HepG2 (cell line): ENCODE measurements around the gene GRID1. TPM values are rescaled to one million over a fixed set of nuclear protein-coding genes. Genes with fewer than 3 reads are reported as not detected.

Experiments
- ATAC-seq: fragments of 200-7000 bp; cut with Tn5 transposase; 3 replicates; pipeline ENCODE4 v1.9.1; 2020; ENCODE audit warnings: mild to moderate bottlenecking, moderate library complexity
- BruUV-seq: library from RNA; stranded (reverse); fragments of 400-500 nt; replicated peaks from 2 replicates; lab custom pipeline; 2021; lab: Mats Ljungman, UMichigan
- CTCF ChIA-PET: fragments of 300-600 bp; formaldehyde crosslinking; extraction: SDS; loops from one replicate; lab custom pipeline; 2021; ENCODE audit warnings: low total read pairs, inconsistent platforms, low intra/inter-chr PET ratio; lab: Yijun Ruan, JAX
- POLR2A ChIA-PET: fragments of 350-600 bp; sonication (Branson Sonifier 250); formaldehyde crosslinking; loops from one replicate; lab custom pipeline; 2020; ENCODE audit warnings: antibody characterized with exemption, inconsistent platforms; lab: Yijun Ruan, JAX
- DNase-seq: peaks from one replicate; pipeline ENCODE4 v3.0.0-alpha.2; 2015; ENCODE audit warnings: low spot score
- FAIRE-seq: peaks from 3 replicates; lab custom pipeline; 2011; peaks lifted over from hg19 to GRCh38; lab: Jason Lieb, UNC
- H2AFZ ChIP-seq: one replicate; pipeline ENCODE4 v1.6.1; 2011; ENCODE audit warnings: low read length, inconsistent platforms
- H3K27ac ChIP-seq: fragments of 300-600 bp; 3 replicates; pipeline ENCODE4 v1.8.0; 2011; ENCODE audit warnings: mixed run types, mild to moderate bottlenecking, mixed read lengths, low read length, inconsistent platforms; ENCODE audit not compliant: insufficient read depth; ENCODE audit errors: extremely low read length
- H3K27me3 ChIP-seq, 2 experiments: fragments of 200-600 bp in 1 of 2; 2 replicates in 1 of 2; 3 replicates in 1 of 2; pipeline versions ENCODE4 v1.6.0 to v1.8.0; 2011; ENCODE audit warnings: low read length in 2 of 2, mild to moderate bottlenecking in 2 of 2, moderate library complexity in 2 of 2, inconsistent platforms in 1 of 2; ENCODE audit not compliant: insufficient read depth in 2 of 2, control insufficient read depth in 1 of 2
- H3K36me3 ChIP-seq, 2 experiments: fragments of 200-600 bp in 1 of 2; replicated peaks in 1 of 2; 2 replicates in 1 of 2; 3 replicates in 1 of 2; pipeline versions ENCODE4 v1.5.1 to v1.8.0; 2011; ENCODE audit warnings: low read length in 2 of 2, inconsistent platforms in 1 of 2; ENCODE audit not compliant: insufficient read depth in 2 of 2, control insufficient read depth in 1 of 2
- H3K4me1 ChIP-seq: 2 replicates; pipeline ENCODE4 v1.5.1; 2012; ENCODE audit warnings: low read length, inconsistent platforms; ENCODE audit not compliant: insufficient read depth
- H3K4me2 ChIP-seq: 2 replicates; pipeline ENCODE4 v1.6.0; 2011; ENCODE audit warnings: low read depth, low read length, inconsistent platforms
- H3K4me3 ChIP-seq, 3 experiments: fragments of 200-600 bp in 1 of 3; sonication (generic), shearing (Covaris generic) in 1 of 3; replicated peaks in 1 of 3; 2 replicates each; pipeline ENCODE4 v1.5.1; 2011 to 2016; ENCODE audit warnings: low read length in 3 of 3, inconsistent platforms in 2 of 3, low read depth in 2 of 3, mild to moderate bottlenecking in 2 of 3, control low read depth in 1 of 3, mixed read lengths in 1 of 3; ENCODE audit not compliant: insufficient read depth in 1 of 3
- H3K79me2 ChIP-seq: one replicate; pipeline ENCODE4 v1.6.1; 2011; ENCODE audit warnings: low read length, inconsistent platforms; ENCODE audit not compliant: insufficient read depth
- H3K9ac ChIP-seq: 2 replicates; pipeline ENCODE4 v1.6.0; 2011; ENCODE audit warnings: mild to moderate bottlenecking, low read depth, low read length, inconsistent platforms; ENCODE audit not compliant: insufficient read depth
- H3K9me3 ChIP-seq: 2 replicates; pipeline ENCODE4 v1.5.1; 2012; ENCODE audit warnings: mild to moderate bottlenecking, low read length
- H4K20me1 ChIP-seq: 2 replicates; pipeline ENCODE4 v1.6.0; 2011; ENCODE audit warnings: inconsistent platforms, mild to moderate bottlenecking, low read length, moderate library complexity; ENCODE audit not compliant: insufficient read depth
- ASH2L ChIP-seq: fragments of 300-600, 200-600 bp; sonication (generic); IDR thresholded peaks from 2 replicates; pipeline ENCODE4 v1.7.0; 2017; ENCODE audit warnings: low read depth, mild to moderate bottlenecking, moderate library complexity, mixed read lengths, low read length; ENCODE audit not compliant: insufficient read length
- CENPBD1 ChIP-seq: sonication (generic); formaldehyde crosslinking; IDR thresholded peaks from 2 replicates; pipeline ENCODE4 v1.8.0; 2022; ENCODE audit warnings: missing genetic modification reagents, low read depth, mild to moderate bottlenecking, borderline replicate concordance
- MTA1 ChIP-seq: sonication (generic); formaldehyde crosslinking; IDR thresholded peaks from 2 replicates; pipeline ENCODE4 v1.4.0; 2020; ENCODE audit warnings: missing genetic modification reagents, mild to moderate bottlenecking, borderline replicate concordance
- MYNN ChIP-seq: sonication (generic); formaldehyde crosslinking; IDR thresholded peaks from 2 replicates; pipeline ENCODE4 v1.4.0; 2020; ENCODE audit warnings: mild to moderate bottlenecking, low read depth, missing genetic modification reagents
- POGK ChIP-seq: sonication (generic); formaldehyde crosslinking; conservative IDR thresholded peaks from 2 replicates; pipeline ENCODE4 v1.8.0; 2022; ENCODE audit warnings: mild to moderate bottlenecking, moderate library complexity, missing genetic modification reagents
- SETDB1 ChIP-seq: sonication (generic); formaldehyde crosslinking; IDR thresholded peaks from 2 replicates; pipeline ENCODE4 v1.5.1; 2020; ENCODE audit warnings: missing genetic modification reagents, mild to moderate bottlenecking, borderline replicate concordance
- SPEN ChIP-seq: sonication (generic); formaldehyde crosslinking; IDR thresholded peaks from 2 replicates; pipeline ENCODE4 v1.5.1; 2020; ENCODE audit warnings: low read depth, mild to moderate bottlenecking, missing genetic modification reagents
- TCF12 ChIP-seq, 2 experiments: fragments of 450-650 bp in 1 of 2; sonication (generic) in 1 of 2; formaldehyde crosslinking in 1 of 2; IDR thresholded peaks; 2 replicates each; pipeline versions ENCODE4 v1.6.1 to v1.8.0; 2017 to 2022; ENCODE audit warnings: antibody characterized with exemption in 1 of 2, mild to moderate bottlenecking in 1 of 2, missing genetic modification reagents in 1 of 2, moderate library complexity in 1 of 2
- ZBTB33 ChIP-seq: sonication (generic); formaldehyde crosslinking; IDR thresholded peaks from 2 replicates; pipeline ENCODE4 v1.4.0; 2020; ENCODE audit warnings: missing genetic modification reagents
- ZNF34 ChIP-seq: sonication (generic); formaldehyde crosslinking; IDR thresholded peaks from 2 replicates; pipeline ENCODE4 v1.4.0; 2020; ENCODE audit warnings: mild to moderate bottlenecking, missing genetic modification reagents, borderline replicate concordance
- WGBS: methylation state at CpG from one replicate; pipeline ENCODE4 v1.1.6; 2017; ENCODE audit warnings: low lambda C conversion rate; 5-methylcytosine and 5-hydroxymethylcytosine counted together
- in situ Hi-C: cut with HindIII; loops from 2 replicates; pipeline ENCODE4 v1.10.0; 2017; ENCODE audit warnings: low pct_unique_long_range_greater_than_20kb; ENCODE audit not compliant: extremely low pct_ligation_motif_present
- intact Hi-C: fragments of 100-400 bp; cut with micrococcal nuclease; formaldehyde crosslinking; loops from one replicate; pipeline ENCODE4 v1.10.0; 2022; ENCODE audit not compliant: unreplicated experiment
- polyA plus RNA-seq, 8 experiments: library from polyadenylated mRNA; depleted of rRNA in 3 of 8; stranded (reverse) in 7 of 8; unstranded in 1 of 8; fragments of >200 nt; fragmentation: Illumina TruSeq in 4 of 8; extraction: Trizol in 4 of 8; gene quantifications; 2 replicates each; pipeline versions ENCODE4 v1.2.1 to v1.2.3, GENCODE V29; 2011 to 2016; ENCODE audit warnings: low read depth in 4 of 8, missing spikeins in 1 of 8, mixed read lengths in 1 of 8; ENCODE audit not compliant: insufficient read depth in 1 of 8
- total RNA-seq, 5 experiments: library from RNA; depleted of rRNA; stranded (reverse); fragments of >200 nt; fragmentation: Illumina TruSeq; extraction: Trizol; gene quantifications; 2 replicates each; pipeline ENCODE4 v1.2.3, GENCODE V29; 2016; ENCODE audit warnings: low read depth in 1 of 5

The GRID1 gene
- total and polyA plus RNA-seq, 2 of the 13 experiments (the other 11 are each of a cell fraction or from before 2014, with no cell fraction given), result 0.05 TPM; not detected in 1

- no peak overlapping the region for H3K9ac ChIP-seq
- 0% methylated on average over 1 of the region's 5 CpGs for WGBS
- DNase-seq (no peak), FAIRE-seq (no peak)
- in situ Hi-C loops (loop anchor here (10.0 kb wide), 1 partner anchor 107 kb away; no protein-coding TSS in a partner anchor), intact Hi-C loops (no loop called here)
- H2AFZ ChIP-seq, result no peak overlapping the region
- H3K27me3 ChIP-seq, result peaks cover 15 to 74% of the 10 kb centered on the region in 2 experiments; a peak in 4 of 5 replicates
- no peak overlapping the region for H3K4me3 ChIP-seq
- no peaks in the 10 kb centered on the region for H3K36me3 ChIP-seq
- no peaks in the 10 kb centered on the region for H3K9me3 ChIP-seq
- no peak for TF ChIP-seq CENPBD1
- no peak for TF ChIP-seq ASH2L
- TF ChIP-seq ZBTB33 (CRISPR knock-in tag), result no peak
- TF ChIP-seq ZNF34, result no peak
- TF ChIP-seq MYNN (CRISPR knock-in tag), result no peak
- no peak for TF ChIP-seq POGK (CRISPR knock-in tag)
- TF ChIP-seq TCF12 (IDR thresholded peaks at IDR 0.05), result no peak
- TF ChIP-seq TCF12 (CRISPR knock-in tag; IDR thresholded peaks at IDR 0.05), result no peak
- no peak for TF ChIP-seq SETDB1 (CRISPR knock-in tag)
- TF ChIP-seq MTA1 (CRISPR knock-in tag), result no peak
- TF ChIP-seq SPEN, result no peak
- TF ChIP-seq, all 625 proteins: peak for 0
- Histone ChIP-seq H4K20me1 (peaks cover 6% of the 10 kb centered on the region; the same call in 1 of the 2 replicates), H3K4me2 (no peak overlapping the region), H3K4me1 (no peaks in the 10 kb centered on the region), H3K79me2 (no peaks in the 10 kb centered on the region), H3K27ac (no peak overlapping the region)
- no TSS peak for BruUV-seq
- ChIA-PET CTCF (no interaction called here), POLR2A (no interaction called here)
- peak; percentile 70 for ATAC-seq
Measured at GRCh38 chr10:86371691-86372090, 5.1 kb upstream of the GRID1 start.
